ENCODE measurements around the gene DCST1. TPM values are rescaled to one million over a fixed set of nuclear protein-coding genes. Genes with fewer than 3 reads are reported as not detected.

DCST1 gene
- total and polyA plus RNA-seq, 2 donors (not counting 1 experiment from before 2014, with no cell fraction given): 0.22 TPM; not detected in 1

DNA sequence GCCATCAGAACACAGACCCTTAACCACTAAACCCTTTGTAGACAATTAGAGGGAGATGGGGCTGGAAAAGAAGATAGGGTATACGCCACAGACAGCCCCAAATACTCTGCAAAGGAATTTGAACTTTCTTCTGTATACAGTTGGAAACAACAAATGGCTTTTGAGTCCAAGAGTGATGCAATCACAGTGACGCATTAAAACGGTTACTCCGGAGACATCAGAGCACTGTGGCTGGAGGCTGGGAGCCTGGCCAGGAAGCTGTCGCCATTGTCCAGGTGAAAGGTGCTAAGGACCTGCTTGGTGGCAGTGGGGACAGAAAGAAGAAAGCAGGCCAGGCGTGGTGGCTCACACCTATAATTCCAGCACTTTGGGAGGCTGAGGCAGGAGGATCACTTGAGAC, 46.3 kb upstream of the DCST1 start:
- H3K27ac Mint-ChIP-seq: no peak overlapping the region
- DNase-seq: no peak
- no peak overlapping the region for H3K4me3 ChIP-seq (ENCODE audit: control extremely low read depth in 1 of 5, extremely low read depth in 1 of 5, insufficient read depth in 1 of 5, low read depth in 2 of 5, low read length in 4 of 5)
- intact Hi-C loops (cut with micrococcal nuclease): no loop called here
- no peak overlapping the region for H3K4me3 Mint-ChIP-seq
- TF ChIP-seq EZH2 (IDR thresholded peaks at IDR 0.05; ENCODE audit: borderline replicate concordance, insufficient read depth, low read depth, low read length, poor library complexity, severe bottlenecking): no peak
- TF ChIP-seq, protein P1, sequence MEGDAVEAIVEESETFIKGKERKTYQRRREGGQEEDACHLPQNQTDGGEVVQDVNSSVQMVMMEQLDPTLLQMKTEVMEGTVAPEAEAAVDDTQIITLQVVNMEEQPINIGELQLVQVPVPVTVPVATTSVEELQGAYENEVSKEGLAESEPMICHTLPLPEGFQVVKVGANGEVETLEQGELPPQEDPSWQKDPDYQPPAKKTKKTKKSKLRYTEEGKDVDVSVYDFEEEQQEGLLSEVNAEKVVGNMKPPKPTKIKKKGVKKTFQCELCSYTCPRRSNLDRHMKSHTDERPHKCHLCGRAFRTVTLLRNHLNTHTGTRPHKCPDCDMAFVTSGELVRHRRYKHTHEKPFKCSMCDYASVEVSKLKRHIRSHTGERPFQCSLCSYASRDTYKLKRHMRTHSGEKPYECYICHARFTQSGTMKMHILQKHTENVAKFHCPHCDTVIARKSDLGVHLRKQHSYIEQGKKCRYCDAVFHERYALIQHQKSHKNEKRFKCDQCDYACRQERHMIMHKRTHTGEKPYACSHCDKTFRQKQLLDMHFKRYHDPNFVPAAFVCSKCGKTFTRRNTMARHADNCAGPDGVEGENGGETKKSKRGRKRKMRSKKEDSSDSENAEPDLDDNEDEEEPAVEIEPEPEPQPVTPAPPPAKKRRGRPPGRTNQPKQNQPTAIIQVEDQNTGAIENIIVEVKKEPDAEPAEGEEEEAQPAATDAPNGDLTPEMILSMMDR (IDR thresholded peaks at IDR 0.05): no peak
- H2AFZ ChIP-seq (ENCODE audit: insufficient read depth, low read depth, low read length, poor library complexity, severe bottlenecking): no peak overlapping the region
- H3K9me3 ChIP-seq (ENCODE audit: control extremely low read depth in 1 of 3, control insufficient read depth in 2 of 3, insufficient read depth in 1 of 3, low read length in 2 of 3): no peaks in the 10 kb centered on the region
- CTCF ChIA-PET: interaction anchor here (1.2 to 9.8 kb wide), 6 partner anchors 11 to 74 kb away, joined by 3 to 72 read pairs (median 4); no protein-coding TSS in a partner anchor
- H4K20me1 ChIP-seq (ENCODE audit: control insufficient read depth, insufficient read depth, low read length, poor library complexity, severe bottlenecking): peaks cover 42% of the 10 kb centered on the region
- no peak for ATAC-seq (ENCODE audit: low read depth)
- no peaks in the 10 kb centered on the region for H3K27me3 Mint-ChIP-seq
- H3K9ac ChIP-seq (ENCODE audit: low read length): no peak overlapping the region
- H3K4me2 ChIP-seq (replicated peaks; ENCODE audit: low read depth, low read length, poor library complexity, severe bottlenecking): no peak overlapping the region
- 95% methylated on average over 5 of the region's 6 CpGs for WGBS (ENCODE audit: insufficient coverage)
- peaks cover 12 to 19% of the 10 kb centered on the region in 2 donors for H3K4me1 ChIP-seq (ENCODE audit: control insufficient read depth in 2 of 2, insufficient read depth in 2 of 2, low read length in 2 of 2)
- H3K4me1 Mint-ChIP-seq: peaks cover 23% of the 10 kb centered on the region
- H3K36me3 ChIP-seq (replicated peaks in 1 of 2; ENCODE audit: control extremely low read depth in 1 of 2, control insufficient read depth in 1 of 2, extremely low read depth in 1 of 2, insufficient read depth in 2 of 2, low read length in 1 of 2): peaks cover 0 to 41% of the 10 kb centered on the region in 2 experiments
- no peaks in the 10 kb centered on the region for H3K9me3 Mint-ChIP-seq (ENCODE audit: insufficient read depth)
- H3K27ac ChIP-seq (ENCODE audit: low read length in 2 of 2): no peak overlapping the region
- H3K79me2 ChIP-seq (ENCODE audit: control insufficient read depth, insufficient read depth, low read length): peaks cover 58% of the 10 kb centered on the region
- POLR2A ChIA-PET: interaction anchor here (0.7 to 1.3 kb wide), 3 partner anchors 12 to 1043 kb away, joined by 3 to 8 read pairs (median 4); partner anchors contain the start of gene PBXIP1
- H3K27me3 ChIP-seq (replicated peaks in 1 of 4; ENCODE audit: control extremely low read depth in 1 of 4, control insufficient read depth in 3 of 4, insufficient read depth in 4 of 4, low read length in 3 of 4): no peaks in the 10 kb centered on the region

DNA sequence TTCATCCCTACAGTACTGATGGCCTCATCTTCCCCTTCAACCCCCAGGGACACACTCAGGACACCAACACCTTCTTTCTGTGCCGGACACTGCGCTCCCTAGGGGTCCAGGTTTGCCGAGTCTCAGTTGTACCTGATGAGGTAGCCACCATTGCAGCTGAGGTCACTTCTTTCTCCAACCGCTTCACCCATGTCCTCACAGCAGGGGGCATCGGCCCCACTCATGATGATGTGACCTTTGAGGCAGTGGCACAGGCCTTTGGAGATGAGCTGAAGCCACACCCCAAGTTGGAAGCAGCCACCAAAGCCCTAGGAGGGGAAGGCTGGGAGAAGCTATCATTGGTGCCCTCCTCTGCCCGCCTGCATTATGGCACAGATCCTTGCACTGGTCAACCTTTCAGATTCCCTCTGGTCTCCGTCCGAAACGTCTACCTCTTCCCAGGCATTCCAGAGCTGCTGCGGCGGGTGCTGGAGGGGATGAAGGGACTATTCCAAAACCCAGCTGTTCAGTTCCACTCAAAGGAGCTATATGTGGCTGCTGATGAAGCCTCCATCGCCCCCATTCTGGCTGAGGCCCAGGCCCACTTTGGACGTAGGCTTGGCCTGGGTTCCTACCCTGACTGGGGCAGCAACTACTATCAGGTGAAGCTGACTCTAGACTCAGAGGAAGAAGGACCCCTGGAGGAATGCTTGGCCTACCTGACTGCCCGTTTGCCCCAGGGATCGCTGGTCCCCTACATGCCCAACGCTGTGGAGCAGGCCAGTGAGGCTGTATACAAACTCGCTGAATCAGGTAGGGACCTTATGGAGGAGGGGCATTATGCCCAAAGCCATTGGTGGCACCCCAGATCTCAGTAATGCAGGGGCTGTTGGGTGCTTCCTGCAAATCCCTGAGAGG, 45.3 kb upstream of the DCST1 start:
- H3K27me3 Mint-ChIP-seq: no peaks in the 10 kb centered on the region
- peaks cover 55% of the 10 kb centered on the region for H3K79me2 ChIP-seq (ENCODE audit: control insufficient read depth, insufficient read depth, low read length)
- 94% methylated on average over 17 of the region's 17 CpGs for WGBS (ENCODE audit: insufficient coverage)
- H3K4me3 ChIP-seq (ENCODE audit: control extremely low read depth in 1 of 5, extremely low read depth in 1 of 5, insufficient read depth in 1 of 5, low read depth in 2 of 5, low read length in 4 of 5): no peak overlapping the region
- ATAC-seq (ENCODE audit: low read depth): no peak
- no peak overlapping the region for H3K4me3 Mint-ChIP-seq
- no peaks in the 10 kb centered on the region for H3K9me3 ChIP-seq (ENCODE audit: control extremely low read depth in 1 of 3, control insufficient read depth in 2 of 3, insufficient read depth in 1 of 3, low read length in 2 of 3)
- no peak overlapping the region for H2AFZ ChIP-seq (ENCODE audit: insufficient read depth, low read depth, low read length, poor library complexity, severe bottlenecking)
- no peak overlapping the region for H3K9ac ChIP-seq (ENCODE audit: low read length)
- H3K27ac Mint-ChIP-seq: no peak overlapping the region
- POLR2A ChIA-PET: interaction anchor here (1.2 to 1.3 kb wide), 2 partner anchors 11 to 32 kb away, joined by 4 to 8 read pairs; partner anchors contain the start of gene PBXIP1
- H3K4me1 ChIP-seq (ENCODE audit: control insufficient read depth in 2 of 2, insufficient read depth in 2 of 2, low read length in 2 of 2): peaks cover 8 to 14% of the 10 kb centered on the region in 2 donors
- H3K4me2 ChIP-seq (replicated peaks; ENCODE audit: low read depth, low read length, poor library complexity, severe bottlenecking): no peak overlapping the region
- intact Hi-C loops (cut with micrococcal nuclease): no loop called here
- CTCF ChIA-PET: interaction anchor here (1.2 to 9.8 kb wide), 6 partner anchors 11 to 74 kb away, joined by 3 to 72 read pairs (median 4); no protein-coding TSS in a partner anchor
- no peaks in the 10 kb centered on the region for H3K9me3 Mint-ChIP-seq (ENCODE audit: insufficient read depth)
- H4K20me1 ChIP-seq (ENCODE audit: control insufficient read depth, insufficient read depth, low read length, poor library complexity, severe bottlenecking): peaks cover 42% of the 10 kb centered on the region
- no peaks in the 10 kb centered on the region for H3K27me3 ChIP-seq (replicated peaks in 1 of 4; ENCODE audit: control extremely low read depth in 1 of 4, control insufficient read depth in 3 of 4, insufficient read depth in 4 of 4, low read length in 3 of 4)
- TF ChIP-seq, protein P1 (IDR thresholded peaks at IDR 0.05): no peak
- TF ChIP-seq EZH2 (IDR thresholded peaks at IDR 0.05; ENCODE audit: borderline replicate concordance, insufficient read depth, low read depth, low read length, poor library complexity, severe bottlenecking): no peak
- H3K27ac ChIP-seq (ENCODE audit: low read length in 2 of 2): no peak overlapping the region
- DNase-seq: no peak
- H3K4me1 Mint-ChIP-seq: peaks cover 23% of the 10 kb centered on the region
- peaks cover 0 to 47% of the 10 kb centered on the region in 2 experiments for H3K36me3 ChIP-seq (replicated peaks in 1 of 2; ENCODE audit: control extremely low read depth in 1 of 2, control insufficient read depth in 1 of 2, extremely low read depth in 1 of 2, insufficient read depth in 2 of 2, low read length in 1 of 2)

Measured in B cell (primary cell).